NCI-H2227 treated with DMSO at 0.1 percent for 48 hours (cell line): ENCODE data around the gene MAP7D2.

ENCODE experiments used
- DNase-seq: peaks from one replicate; lab custom pipeline; 2025; lab: John Stamatoyannopoulos, UW

Gene MAP7D2

GRCh38 chrX:20112022-20112774, 4.5 kb downstream of the MAP7D2 start:
- DNase-seq: no peak

GRCh38 chrX:20111271-20111670, 5.4 kb downstream of the MAP7D2 start:
- DNase-seq: no peak

- DNase-seq: no peak
Measured at GRCh38 chrX:20101934-20102581, 14.6 kb downstream of the MAP7D2 start.

- no peak for DNase-seq
Measured at GRCh38 chrX:20091499-20091898, 25.2 kb downstream of the MAP7D2 start.

- DNase-seq: no peak
Measured at GRCh38 chrX:20089845-20090244, 26.9 kb downstream of the MAP7D2 start.

GRCh38 chrX:20080277-20080676, 36.4 kb downstream of the MAP7D2 start:
- DNase-seq: no peak

- DNase-seq: no peak
Measured at GRCh38 chrX:20071511-20072079, 45.1 kb downstream of the MAP7D2 start.

- peak; percentile 35 for DNase-seq
Measured at GRCh38 chrX:20067709-20068561, 48.8 kb downstream of the MAP7D2 start.

GRCh38 chrX:20066968-20067708, 49.6 kb downstream of the MAP7D2 start:
- peak; percentile 54 for DNase-seq

- no peak for DNase-seq
Measured at GRCh38 chrX:20063716-20064351, 52.9 kb downstream of the MAP7D2 start.

- no peak for DNase-seq
Measured at GRCh38 chrX:20063153-20063552, 53.6 kb downstream of the MAP7D2 start.

- no peak for DNase-seq
Measured at GRCh38 chrX:20061855-20062254, 54.9 kb downstream of the MAP7D2 start.

GRCh38 chrX:20060961-20061748, 55.6 kb downstream of the MAP7D2 start:
- no peak for DNase-seq

GRCh38 chrX:20059467-20060128, 57.1 kb downstream of the MAP7D2 start:
- no peak for DNase-seq

- DNase-seq: no peak
Measured at GRCh38 chrX:20057479-20057878, 59.2 kb downstream of the MAP7D2 start.

GRCh38 chrX:20056704-20057103, 60.0 kb downstream of the MAP7D2 start:
- peak; percentile 10 for DNase-seq

- DNase-seq: no peak
Measured at GRCh38 chrX:20053537-20053936, 63.2 kb downstream of the MAP7D2 start.

GRCh38 chrX:20046864-20047263, 69.8 kb downstream of the MAP7D2 start:
- DNase-seq: no peak

- DNase-seq: no peak
Measured at GRCh38 chrX:20046223-20046622, 70.5 kb downstream of the MAP7D2 start.

GRCh38 chrX:20042221-20042620, 74.5 kb downstream of the MAP7D2 start:
- no peak for DNase-seq
